Effector CD4-positive, alpha-beta T cell (primary cell): ENCODE measurements around the gene LYRM7.
A peak's percentile ranks its signal among the peaks of the same experiment; 100 is the strongest.
"Not testable (repeated sequence)": the region's sequence is repeated elsewhere in the genome, so short reads cannot be mapped to it uniquely, and the experiment has no call there.

Experiments used
- DNase-seq: peaks from one replicate; pipeline ENCODE4 v3.0.0-alpha.2; 2020

The LYRM7 gene

DNA sequence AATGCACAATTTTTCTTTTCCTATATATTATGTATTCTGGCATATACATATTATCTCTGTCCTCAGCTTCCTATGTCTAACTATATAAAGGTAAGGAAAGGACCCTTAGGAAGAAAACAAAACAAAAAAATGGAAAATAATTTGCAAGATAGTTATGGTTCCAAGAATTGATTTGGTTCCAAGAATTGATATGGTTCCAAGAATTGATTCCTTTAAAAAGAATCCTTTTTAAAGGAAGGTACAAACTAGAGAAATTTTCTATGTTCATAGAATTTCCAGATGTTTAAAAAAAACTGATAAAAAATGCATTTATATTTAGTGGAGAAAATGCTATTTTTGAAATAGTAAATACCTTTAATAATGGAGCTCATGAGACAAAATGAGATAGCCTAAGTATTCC is 12.1 kb downstream of the LYRM7 start:
- DNase-seq = no peak

DNA sequence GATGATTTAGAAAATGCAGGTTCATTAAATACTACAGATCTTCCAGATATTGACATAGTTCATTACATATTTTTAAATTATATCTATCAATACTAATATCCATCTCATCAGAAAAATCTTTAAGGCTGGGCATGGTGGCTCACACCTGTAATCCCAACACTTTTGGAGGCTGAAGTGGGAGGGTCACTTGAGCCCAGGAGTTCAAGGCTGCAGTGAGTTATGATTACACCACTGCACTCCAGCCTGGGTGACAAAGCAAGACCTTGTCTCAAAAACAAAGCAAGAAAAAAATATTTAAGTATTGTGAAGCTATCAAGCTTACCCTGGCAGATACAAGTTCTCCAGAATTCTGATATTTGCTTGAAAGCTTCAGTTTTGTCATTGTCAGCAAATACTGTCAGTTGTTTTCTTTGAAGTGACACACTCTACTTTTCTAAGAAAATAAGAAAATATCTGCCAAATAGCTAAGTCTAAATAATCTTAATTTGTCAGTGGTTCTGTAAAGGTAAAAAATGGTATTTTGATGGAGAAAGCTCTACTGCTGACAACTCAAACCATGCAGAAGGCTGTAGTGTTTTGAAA is 14.9 kb downstream of the LYRM7 start:
- no peak for DNase-seq

DNA sequence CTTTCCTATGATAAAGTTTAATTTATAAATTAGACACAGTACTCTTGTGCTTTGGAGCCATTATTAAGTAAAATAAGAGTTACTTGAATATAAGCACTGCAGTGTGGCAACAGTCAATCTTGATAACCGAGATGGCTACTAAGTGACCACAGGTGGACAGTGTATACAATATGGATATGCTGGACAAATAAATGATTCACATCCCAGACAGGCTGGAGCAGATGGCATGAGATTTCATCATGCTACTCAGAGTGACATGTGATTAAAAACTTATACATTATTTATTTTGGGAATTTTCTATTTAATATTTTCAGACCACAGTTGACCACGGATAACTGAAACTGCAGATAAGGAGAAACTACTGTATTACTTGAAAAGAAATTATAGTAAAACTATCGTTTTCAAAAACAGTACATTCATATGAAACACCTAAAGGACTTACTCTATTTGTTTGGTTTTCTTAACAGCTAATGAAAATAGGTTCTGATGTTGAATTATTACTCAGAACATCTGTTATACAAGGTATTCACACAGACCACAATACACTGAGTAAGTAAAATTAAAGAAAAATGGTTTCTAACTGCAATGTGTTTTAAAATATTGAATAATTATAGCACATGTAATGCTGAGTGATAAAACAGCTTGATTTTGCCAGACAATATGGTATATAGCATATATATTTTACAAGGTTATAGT is 16.0 kb downstream of the LYRM7 start:
- no peak for DNase-seq

DNA sequence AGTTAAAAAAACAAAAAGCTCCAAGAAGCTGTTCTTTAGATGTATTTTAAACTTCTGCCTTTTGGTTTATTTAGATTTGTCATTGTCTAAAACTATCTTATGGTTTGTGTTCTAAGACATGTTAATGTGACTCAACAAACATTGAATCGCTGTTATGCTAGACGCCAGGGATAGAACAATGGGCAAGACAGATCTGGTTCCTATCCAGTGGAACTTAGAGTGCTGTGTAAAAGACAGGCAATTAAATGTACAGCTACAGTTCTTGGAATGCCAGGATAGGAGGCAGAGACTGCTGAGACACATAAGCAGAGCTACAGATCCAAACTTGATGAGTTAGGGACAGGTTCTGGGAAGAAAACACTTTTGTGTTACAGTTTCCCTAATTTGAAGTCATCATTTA is 22.4 kb downstream of the LYRM7 start:
- DNase-seq = no peak

DNA sequence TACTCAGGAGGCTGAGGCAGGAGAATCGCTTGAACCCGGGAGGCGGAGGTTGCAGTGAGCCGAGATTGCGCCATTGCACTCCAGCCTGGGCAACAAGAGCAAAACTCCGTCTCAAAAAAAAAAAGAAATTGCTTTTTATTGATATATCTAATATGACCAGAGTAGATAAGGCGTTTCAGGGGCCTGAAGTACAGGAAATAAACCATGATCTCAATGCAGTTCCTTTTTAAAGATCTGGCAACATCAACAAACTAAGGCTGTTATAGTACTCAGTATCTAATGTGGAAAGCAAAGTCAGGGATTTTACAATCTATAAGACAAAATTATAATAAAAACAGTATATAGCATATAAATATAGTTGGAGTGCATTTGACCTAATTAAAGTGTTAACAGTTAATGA is 23.2 kb downstream of the LYRM7 start:
- not testable (repeated sequence) for DNase-seq

DNA sequence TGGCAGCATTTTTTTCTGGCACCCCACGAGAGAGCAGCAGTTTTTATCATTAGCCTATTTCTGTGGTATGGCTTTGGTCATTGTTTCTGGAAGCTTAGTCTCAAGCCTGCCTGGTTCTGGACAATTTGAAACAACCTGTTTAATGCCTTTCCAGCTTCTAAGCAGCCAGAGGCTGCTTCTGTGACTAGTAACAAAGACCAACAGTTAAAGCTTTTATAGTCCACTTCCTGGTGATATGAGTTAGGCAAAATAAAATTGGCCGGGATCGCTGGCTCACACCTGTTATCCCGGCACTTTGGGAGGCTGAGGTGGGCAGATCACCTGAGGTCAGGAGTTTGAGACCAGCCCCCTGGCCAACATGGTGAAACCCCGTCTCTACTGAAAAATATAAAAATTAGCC is 24.0 kb downstream of the LYRM7 start:
- no peak for DNase-seq

DNA sequence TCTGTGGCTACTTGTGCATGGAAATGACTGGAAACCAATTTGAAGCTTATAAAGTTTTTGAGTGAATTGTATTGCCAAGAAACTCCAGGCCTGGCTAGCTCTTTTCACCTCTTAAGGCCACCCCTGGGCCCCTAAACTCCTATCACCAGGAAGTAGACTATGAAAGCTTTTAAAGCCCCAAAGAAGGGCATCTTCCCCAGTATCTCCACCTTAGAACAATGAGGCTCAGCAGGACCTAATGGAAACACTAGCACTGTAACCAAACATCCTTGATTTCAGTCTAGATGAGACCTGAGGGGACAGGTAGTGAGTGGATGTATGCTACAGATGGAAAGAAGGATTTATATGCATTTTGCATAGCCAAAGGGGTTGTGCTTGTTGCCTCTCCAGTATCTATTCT is 25.0 kb downstream of the LYRM7 start:
- DNase-seq = no peak

DNA sequence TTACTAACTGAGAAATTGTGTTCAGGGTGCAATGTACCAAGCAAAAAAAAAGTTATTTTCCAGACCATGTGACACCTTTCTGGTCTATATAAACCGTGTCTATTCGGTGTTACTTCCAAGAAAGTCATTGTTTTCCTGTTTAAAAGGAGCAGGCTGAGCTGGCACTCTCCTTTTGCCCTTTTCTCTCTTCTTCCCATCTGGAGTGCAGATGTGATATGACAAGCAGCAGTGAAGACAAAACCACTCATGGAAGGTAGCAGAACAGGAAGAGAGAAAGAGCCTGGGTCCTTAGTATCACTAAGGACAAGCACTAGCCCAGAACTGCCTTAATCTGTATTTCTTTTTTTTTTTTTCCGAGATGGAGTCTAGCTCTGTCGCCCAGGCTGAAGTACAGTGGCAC is 25.6 kb downstream of the LYRM7 start:
- DNase-seq = no peak

DNA sequence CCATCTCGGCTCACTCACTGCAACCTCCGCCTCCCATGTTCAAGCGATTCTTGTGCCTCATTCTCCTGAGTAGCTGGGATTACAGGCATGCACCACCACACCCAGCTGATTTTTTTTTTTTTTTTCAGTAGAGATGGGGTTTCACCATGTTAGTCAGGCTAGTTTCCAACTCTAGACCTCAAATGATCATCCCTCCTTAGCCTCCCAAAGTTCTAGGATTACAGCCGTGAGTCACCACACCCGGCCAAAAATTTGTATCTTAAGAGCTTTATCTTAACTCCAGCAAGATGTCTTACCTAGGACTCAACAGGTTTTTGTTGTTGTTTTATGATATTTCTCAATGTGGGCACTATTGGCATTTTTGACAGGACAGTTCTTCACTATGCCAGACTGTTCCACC is 27.9 kb downstream of the LYRM7 start:
- DNase-seq = no peak

DNA sequence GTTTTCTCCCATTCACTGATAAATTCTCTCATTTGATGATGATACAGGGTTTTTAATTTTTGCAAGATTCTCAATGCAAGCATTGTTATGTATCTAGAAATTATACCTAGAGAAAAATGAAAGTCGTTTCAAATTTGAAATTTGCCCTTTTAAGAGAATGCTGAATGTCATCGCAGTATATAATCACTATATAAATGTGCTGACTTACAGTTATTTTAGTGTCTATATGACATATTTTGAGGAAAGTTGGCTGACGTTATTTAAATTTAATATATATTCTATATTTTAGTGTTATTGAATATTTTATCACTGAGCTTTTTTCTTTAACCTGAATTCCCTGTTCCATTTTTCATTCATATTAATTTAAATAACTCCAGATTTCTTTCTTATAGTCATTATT is 29.8 kb downstream of the LYRM7 start:
- DNase-seq = no peak

DNA sequence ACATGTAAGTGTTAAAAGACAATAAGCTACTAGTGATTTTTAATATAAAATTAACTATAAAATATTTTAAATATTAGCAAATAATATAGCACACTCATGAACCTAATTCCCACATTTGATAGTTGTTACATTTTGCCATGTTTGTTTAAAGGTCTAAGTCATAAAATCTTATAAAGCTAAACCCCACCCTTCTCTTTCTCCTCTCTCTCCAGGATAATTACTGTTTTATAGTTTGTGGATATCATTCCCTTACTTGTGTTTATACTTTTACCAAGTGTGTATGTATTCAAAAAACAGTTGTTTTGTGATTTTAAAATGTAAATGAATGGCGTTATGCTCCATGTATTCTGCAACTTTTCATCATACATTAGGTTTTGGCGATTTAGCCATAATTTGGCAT is 34.2 kb downstream of the LYRM7 start:
- DNase-seq = no peak

DNA sequence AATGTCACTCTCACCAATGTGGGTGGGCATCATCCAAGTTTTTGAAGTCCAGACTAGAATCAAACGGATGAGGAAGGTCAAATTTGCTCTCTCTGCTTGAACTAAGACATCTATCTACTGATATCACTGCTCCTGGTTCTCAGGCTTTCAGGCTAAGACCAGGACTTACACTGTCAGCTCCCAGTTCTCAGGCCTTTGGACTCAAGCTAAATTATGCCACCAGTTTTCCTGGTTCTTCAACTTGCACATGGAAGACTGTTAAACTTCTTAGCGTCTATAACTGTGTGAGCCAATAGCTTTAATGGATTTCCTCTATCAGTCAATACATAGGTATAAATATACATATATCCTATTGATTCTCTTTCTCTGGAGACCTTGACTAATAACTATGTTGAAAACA is 35.3 kb downstream of the LYRM7 start:
- no peak for DNase-seq

DNA sequence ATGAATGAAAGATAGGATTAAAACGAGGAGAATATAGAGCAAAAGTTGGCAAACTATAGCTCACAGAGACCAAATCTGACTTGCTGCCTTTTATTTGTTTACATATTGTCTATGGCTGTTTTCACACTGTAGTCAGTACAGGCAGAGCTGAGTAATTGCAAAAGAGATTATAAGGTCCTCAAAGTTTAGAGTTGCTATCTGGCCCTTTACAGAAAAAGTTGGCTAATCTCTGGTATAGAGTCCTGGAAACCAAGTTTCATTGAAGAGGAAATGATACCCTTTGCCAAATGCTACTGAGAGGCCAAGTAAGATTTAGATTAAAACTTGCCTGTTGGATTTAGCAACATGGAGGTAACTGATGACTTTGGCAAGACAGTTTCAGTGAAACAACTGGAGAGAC is 36.0 kb downstream of the LYRM7 start:
- DNase-seq = no peak

DNA sequence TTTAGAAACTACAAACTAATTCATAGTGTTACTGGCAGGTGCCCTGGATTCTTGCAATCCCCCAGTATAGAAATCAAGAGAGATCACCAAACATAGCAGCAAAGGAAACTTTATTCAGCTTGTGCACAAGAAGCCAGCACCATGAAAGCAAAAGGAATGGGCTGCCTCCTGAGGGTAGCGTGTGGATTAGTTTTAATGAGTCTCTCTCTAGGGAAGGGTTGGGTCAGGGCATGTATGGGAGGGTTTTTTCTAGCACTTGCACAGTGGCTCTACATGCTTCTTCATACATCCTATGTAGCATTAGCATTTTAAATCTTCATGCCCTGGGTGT is 38.4 kb downstream of the LYRM7 start:
- no peak for DNase-seq

DNA sequence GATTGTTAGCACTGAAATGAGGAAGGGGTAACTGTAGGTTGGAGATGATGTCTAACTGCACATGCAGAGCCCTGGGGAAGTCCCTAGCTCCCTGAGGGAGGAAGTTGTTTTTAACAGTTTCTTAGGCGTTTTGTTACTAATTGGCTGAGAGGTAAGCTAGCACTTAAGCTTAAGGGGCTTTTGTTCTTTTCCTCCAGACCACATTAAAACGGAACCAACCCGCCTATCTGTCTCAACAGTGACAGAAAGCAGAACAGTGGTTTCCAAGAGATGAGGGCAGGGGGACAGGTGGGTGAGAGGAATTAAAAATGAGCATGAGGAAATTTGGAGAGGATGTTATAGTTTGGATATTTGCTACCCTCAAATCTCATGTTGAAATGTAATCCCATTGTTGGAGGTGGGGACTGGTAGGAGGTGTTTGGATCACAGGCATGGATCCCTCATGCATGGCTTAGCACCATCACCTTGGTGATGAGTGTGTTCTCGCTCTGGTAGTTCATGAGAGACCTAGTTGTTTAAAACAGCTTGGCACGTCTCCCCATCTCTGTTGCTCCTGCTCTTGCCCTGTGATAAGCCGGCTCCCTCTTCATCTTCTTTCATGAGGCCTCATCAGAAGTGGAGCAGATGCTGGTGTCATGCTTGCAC is 38.9 kb downstream of the LYRM7 start:
- peak; percentile 57 for DNase-seq

DNA sequence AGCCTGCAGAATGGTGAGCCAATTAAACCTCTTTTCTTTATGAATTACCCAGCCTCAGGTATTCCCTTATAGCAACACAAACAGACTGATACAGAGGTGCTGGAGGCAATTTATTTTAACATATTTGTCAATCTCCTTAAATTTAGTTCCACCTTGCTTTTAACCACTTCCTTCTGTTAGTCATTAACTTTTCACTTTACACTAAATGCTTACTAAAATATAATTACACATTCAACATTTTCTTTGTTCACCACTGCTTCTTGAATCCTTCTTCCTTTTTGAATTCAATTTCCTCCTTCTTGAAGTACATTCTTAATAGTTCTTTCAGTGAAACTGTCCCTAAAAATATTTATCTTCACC is 39.4 kb downstream of the LYRM7 start:
- DNase-seq = no peak

DNA sequence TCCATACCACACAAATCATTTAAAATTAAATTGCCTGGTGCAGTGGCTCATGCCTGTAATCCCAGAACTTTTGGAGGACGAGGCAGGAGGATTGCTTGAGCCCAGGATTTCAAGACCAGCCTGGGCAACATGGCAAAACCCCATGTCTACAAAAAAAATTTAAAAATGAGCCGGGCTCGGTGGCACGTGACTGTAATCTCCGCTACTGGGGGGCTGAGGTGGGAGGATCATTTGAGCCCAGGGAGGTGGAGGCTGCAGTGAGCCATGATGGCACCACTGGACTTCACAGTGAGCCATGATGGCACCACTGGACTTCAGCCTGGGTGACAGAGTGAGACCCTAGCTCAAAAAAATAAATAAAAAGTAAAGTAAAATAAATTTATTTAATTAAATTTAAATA is 40.9 kb downstream of the LYRM7 start:
- no peak for DNase-seq

DNA sequence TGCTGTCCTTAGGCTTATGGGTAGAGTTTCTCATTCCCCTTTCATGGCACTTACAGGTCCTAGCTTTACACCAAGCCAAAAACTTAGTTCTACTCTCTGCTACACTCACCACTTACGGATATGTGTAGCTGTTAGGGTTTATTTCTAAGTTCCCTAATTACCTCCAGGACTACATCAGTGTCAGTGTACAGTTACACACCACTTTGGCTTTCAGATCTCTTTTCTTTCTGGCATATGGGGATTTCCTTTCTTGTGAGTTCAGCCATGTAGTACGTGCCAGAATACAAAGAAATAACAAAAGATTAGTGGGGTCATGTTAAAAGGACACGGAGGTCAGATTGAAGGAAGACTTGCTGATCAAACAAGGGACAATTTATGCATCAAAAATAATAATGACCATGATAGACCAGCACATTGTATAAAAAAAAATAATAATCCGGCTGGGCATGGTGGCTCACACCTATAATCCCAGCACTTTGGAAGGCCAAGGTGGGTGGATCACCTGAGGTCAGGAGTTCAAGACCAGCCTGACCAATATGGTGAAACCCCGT is 41.8 kb downstream of the LYRM7 start:
- DNase-seq = no peak

DNA sequence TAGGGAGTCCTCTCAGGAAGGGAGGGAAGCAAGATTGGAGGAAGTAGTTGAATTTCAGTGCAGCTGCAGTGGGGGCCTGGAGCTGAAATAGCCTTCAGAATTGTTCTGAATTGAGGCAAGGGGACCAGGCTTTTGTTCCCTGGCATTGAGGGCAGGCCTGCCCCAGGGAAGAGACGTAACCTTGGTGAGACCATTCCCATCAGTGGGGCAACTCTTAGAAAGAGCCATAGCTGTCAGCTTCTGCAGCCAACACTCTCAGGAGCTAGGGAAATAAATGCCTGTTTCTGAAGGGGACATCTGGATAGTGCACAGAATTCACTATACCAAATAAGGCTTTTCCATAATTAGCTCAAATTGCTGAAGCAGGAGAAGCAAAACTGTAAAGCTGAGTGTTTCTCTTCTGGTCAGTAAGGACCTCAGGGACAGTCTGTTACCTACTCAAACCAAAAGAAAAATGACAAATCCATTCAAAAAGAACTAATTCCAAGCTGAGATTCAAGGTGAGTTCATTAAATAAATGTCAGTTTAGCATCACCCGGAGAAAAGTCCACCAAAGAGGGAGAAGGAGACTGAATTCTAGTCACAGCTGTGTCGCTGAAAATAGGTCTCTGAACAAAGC is 44.0 kb downstream of the LYRM7 start:
- no peak for DNase-seq

DNA sequence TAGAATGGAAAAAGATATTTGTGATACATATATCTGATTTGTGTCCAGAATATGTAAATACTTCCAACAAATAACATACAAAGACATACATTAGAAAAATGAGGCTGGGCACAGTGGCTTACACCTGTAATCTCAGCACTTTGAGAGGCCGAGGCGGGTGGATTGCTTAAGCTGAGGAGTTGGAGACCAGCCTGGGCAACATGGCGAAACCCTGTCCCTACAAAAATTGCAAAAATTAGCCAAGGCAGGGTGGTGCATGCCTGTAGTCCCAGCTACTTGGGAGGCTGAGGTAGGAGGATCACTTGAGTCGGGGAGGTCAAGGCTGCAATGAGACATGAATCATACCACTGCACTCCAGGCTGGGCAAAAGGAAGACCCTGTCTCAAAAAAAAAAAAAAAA is 47.0 kb downstream of the LYRM7 start:
- DNase-seq = no peak

DNA sequence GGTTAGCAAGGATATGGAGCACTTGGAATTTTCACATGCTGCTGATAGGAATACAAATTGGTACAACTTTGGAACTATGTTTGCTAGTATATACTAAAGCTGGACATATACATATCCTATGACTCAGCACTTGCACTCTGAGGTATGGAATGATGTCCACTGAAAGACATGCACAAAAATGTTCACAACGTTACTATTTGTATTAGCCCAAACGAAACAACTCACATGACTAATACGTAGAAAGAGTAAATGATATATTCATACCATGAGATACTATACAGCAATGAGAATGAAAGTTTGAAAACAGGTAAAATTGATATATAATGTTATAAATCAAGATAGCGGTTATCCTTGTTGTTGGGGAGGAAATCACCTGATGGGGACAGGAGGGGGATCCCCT is 47.6 kb downstream of the LYRM7 start:
- DNase-seq = no peak

DNA sequence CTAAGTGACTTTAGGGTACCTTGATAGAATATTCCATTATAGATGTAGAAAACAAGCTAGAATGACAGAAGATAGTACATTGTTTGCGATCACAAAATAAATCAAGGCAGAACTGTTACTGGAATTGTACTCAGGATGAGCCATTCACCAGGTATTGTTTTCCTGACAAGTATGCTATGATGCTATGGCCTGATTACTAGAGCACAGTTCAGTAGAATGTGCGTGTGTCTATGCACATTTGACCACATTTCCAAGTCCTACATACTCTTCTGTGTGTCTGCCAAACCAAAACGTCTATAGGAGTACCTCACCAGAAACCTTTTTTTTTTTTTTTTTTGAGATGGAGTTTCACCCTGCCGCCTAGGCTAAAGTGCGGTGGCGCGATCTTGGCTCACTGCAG is 49.8 kb downstream of the LYRM7 start:
- DNase-seq = no peak

DNA sequence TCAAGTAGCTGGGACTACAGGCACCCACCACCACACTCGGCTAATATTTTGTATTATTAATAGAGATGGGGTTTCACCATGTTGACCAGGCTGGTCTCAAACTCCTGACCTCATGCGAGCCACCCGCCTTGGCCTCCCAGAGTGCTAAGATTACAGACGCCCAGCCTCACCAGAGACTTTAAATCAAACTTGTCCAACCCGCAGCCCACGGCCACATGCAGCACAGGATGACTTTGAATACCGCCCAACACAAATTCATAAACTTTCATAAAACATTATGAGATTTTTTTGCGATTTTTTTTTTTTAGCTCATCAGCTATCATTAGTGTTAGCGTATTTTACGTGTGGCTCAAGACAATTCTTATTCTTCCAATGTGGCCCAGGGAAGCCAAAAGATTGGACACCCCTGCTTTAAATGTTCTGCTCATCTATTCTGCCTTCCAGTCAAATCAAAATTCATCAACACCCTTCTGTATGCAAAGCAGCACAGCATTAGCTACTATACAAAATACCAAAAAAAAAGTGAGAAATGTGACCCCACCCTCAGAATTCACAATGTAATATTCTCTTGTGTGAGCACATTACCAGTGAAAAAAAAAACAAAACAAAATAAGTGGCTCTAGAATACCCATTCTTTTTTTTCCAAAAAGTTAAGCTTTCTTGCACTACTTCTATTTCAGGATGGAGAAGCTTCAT is 50.4 kb downstream of the LYRM7 start:
- DNase-seq = no peak

DNA sequence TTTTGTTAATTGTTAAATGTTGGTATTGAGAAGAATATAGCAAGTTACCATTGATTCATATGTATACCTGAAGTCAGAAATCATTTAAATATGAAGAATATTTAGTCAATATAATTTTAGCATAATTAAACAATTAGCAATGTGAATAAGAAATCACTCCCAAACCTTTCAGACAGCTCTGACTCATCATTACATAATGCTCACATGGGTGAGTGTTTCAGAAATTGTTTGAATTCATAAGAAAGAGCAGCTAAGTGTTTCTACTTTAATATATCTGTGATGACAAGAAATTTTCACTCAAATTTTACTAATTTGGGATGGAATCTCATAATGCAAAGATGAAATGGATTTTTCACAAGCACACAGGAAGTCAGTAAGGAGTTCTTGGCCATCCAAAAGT is 51.1 kb downstream of the LYRM7 start:
- no peak for DNase-seq
